ENCODE results near the gene PLA2G15.

The PLA2G15 gene

GRCh38 chr16:68227850-68228553, 17.2 kb upstream of the PLA2G15 start:
- peak overlapping the region; percentile 70 for H3K27ac Mint-ChIP-seq
- no peaks in the 10 kb centered on the region for H3K9me3 Mint-ChIP-seq
- peaks cover 38% of the 10 kb centered on the region for H3K36me3 Mint-ChIP-seq (ENCODE audit: low read depth)
- H3K27me3 Mint-ChIP-seq (ENCODE audit: low read depth) = no peaks in the 10 kb centered on the region
- peaks cover 34% of the 10 kb centered on the region for H3K4me1 Mint-ChIP-seq (ENCODE audit: low read depth)
- H3K4me3 Mint-ChIP-seq = peak overlapping the region; percentile 9
- DNase-seq (ENCODE audit: low spot score) = no peak

- no peak for DNase-seq (ENCODE audit: low spot score)
- peaks cover 38% of the 10 kb centered on the region for H3K36me3 Mint-ChIP-seq (ENCODE audit: low read depth)
- no peak overlapping the region for H3K27ac Mint-ChIP-seq
- no peak overlapping the region for H3K4me3 Mint-ChIP-seq
- no peaks in the 10 kb centered on the region for H3K9me3 Mint-ChIP-seq
- H3K27me3 Mint-ChIP-seq (ENCODE audit: low read depth) = no peaks in the 10 kb centered on the region
- peaks cover 34% of the 10 kb centered on the region for H3K4me1 Mint-ChIP-seq (ENCODE audit: low read depth)
These were observed 16.5 kb upstream of the PLA2G15 start for GRCh38 chr16:68228652-68229051.

GRCh38 chr16:68229431-68230175, 15.6 kb upstream of the PLA2G15 start:
- Mint-ChIP-seq H3K4me1 (ENCODE audit: low read depth) (peaks cover 34% of the 10 kb centered on the region), H3K9me3 (no peaks in the 10 kb centered on the region), H3K36me3 (ENCODE audit: low read depth) (peaks cover 36% of the 10 kb centered on the region), H3K4me3 (no peak overlapping the region), H3K27ac (no peak overlapping the region), H3K27me3 (ENCODE audit: low read depth) (no peaks in the 10 kb centered on the region)
- DNase-seq (ENCODE audit: low spot score) = peak; percentile 36

- no peak for DNase-seq (ENCODE audit: low spot score)
- H3K4me3 Mint-ChIP-seq = no peak overlapping the region
- no peaks in the 10 kb centered on the region for H3K9me3 Mint-ChIP-seq
- no peaks in the 10 kb centered on the region for H3K27me3 Mint-ChIP-seq (ENCODE audit: low read depth)
- H3K4me1 Mint-ChIP-seq (ENCODE audit: low read depth) = peaks cover 34% of the 10 kb centered on the region
- H3K36me3 Mint-ChIP-seq (ENCODE audit: low read depth) = peaks cover 35% of the 10 kb centered on the region
- H3K27ac Mint-ChIP-seq = no peak overlapping the region
These were observed 15.0 kb upstream of the PLA2G15 start for GRCh38 chr16:68230176-68230571.

- Mint-ChIP-seq H3K27ac (peak overlapping the region; percentile 27), H3K36me3 (ENCODE audit: low read depth) (peaks cover 31% of the 10 kb centered on the region), H3K4me3 (no peak overlapping the region), H3K4me1 (ENCODE audit: low read depth) (peaks cover 27% of the 10 kb centered on the region), H3K27me3 (ENCODE audit: low read depth) (no peaks in the 10 kb centered on the region), H3K9me3 (no peaks in the 10 kb centered on the region)
- DNase-seq (ENCODE audit: low spot score) = no peak
These were observed 14.2 kb upstream of the PLA2G15 start for GRCh38 chr16:68230956-68231355.

- no peak overlapping the region for H3K4me3 Mint-ChIP-seq
- no peak for DNase-seq (ENCODE audit: low spot score)
- peaks cover 28% of the 10 kb centered on the region for H3K4me1 Mint-ChIP-seq (ENCODE audit: low read depth)
- H3K36me3 Mint-ChIP-seq (ENCODE audit: low read depth) = peaks cover 30% of the 10 kb centered on the region
- H3K9me3 Mint-ChIP-seq = no peaks in the 10 kb centered on the region
- no peaks in the 10 kb centered on the region for H3K27me3 Mint-ChIP-seq (ENCODE audit: low read depth)
- no peak overlapping the region for H3K27ac Mint-ChIP-seq
These were observed 13.6 kb upstream of the PLA2G15 start for GRCh38 chr16:68231384-68232136.

- H3K27ac Mint-ChIP-seq = no peak overlapping the region
- H3K27me3 Mint-ChIP-seq (ENCODE audit: low read depth) = no peaks in the 10 kb centered on the region
- no peak overlapping the region for H3K4me3 Mint-ChIP-seq
- no peak for DNase-seq (ENCODE audit: low spot score)
- peaks cover 23% of the 10 kb centered on the region for H3K36me3 Mint-ChIP-seq (ENCODE audit: low read depth)
- peaks cover 26% of the 10 kb centered on the region for H3K4me1 Mint-ChIP-seq (ENCODE audit: low read depth)
- H3K9me3 Mint-ChIP-seq = no peaks in the 10 kb centered on the region
These were observed 12.8 kb upstream of the PLA2G15 start for GRCh38 chr16:68232335-68232734.

GRCh38 chr16:68233085-68233834, 11.9 kb upstream of the PLA2G15 start:
- Mint-ChIP-seq H3K27me3 (ENCODE audit: low read depth) (no peaks in the 10 kb centered on the region), H3K36me3 (ENCODE audit: low read depth) (peaks cover 17% of the 10 kb centered on the region), H3K4me3 (no peak overlapping the region), H3K27ac (peak overlapping the region; percentile 66), H3K9me3 (no peaks in the 10 kb centered on the region), H3K4me1 (ENCODE audit: low read depth) (peaks cover 21% of the 10 kb centered on the region)
- no peak for DNase-seq (ENCODE audit: low spot score)

- Mint-ChIP-seq H3K9me3 (no peaks in the 10 kb centered on the region), H3K4me3 (no peak overlapping the region), H3K27me3 (ENCODE audit: low read depth) (no peaks in the 10 kb centered on the region), H3K36me3 (ENCODE audit: low read depth) (peaks cover 16% of the 10 kb centered on the region), H3K4me1 (ENCODE audit: low read depth) (peaks cover 21% of the 10 kb centered on the region), H3K27ac (no peak overlapping the region)
- no peak for DNase-seq (ENCODE audit: low spot score)
These were observed 11.4 kb upstream of the PLA2G15 start for GRCh38 chr16:68233835-68234187.

GRCh38 chr16:68234188-68235107, 10.7 kb upstream of the PLA2G15 start:
- no peaks in the 10 kb centered on the region for H3K9me3 Mint-ChIP-seq
- no peak overlapping the region for H3K27ac Mint-ChIP-seq
- H3K27me3 Mint-ChIP-seq (ENCODE audit: low read depth) = no peaks in the 10 kb centered on the region
- DNase-seq (ENCODE audit: low spot score) = no peak
- H3K4me1 Mint-ChIP-seq (ENCODE audit: low read depth) = peaks cover 18% of the 10 kb centered on the region
- H3K36me3 Mint-ChIP-seq (ENCODE audit: low read depth) = peaks cover 13% of the 10 kb centered on the region
- H3K4me3 Mint-ChIP-seq = peak overlapping the region; percentile 32

- H3K27ac Mint-ChIP-seq = no peak overlapping the region
- H3K9me3 Mint-ChIP-seq = no peaks in the 10 kb centered on the region
- H3K36me3 Mint-ChIP-seq (ENCODE audit: low read depth) = peaks cover 10% of the 10 kb centered on the region
- peaks cover 18% of the 10 kb centered on the region for H3K4me1 Mint-ChIP-seq (ENCODE audit: low read depth)
- no peak for DNase-seq (ENCODE audit: low spot score)
- no peak overlapping the region for H3K4me3 Mint-ChIP-seq
- H3K27me3 Mint-ChIP-seq (ENCODE audit: low read depth) = no peaks in the 10 kb centered on the region
These were observed 9.9 kb upstream of the PLA2G15 start for GRCh38 chr16:68235108-68235886.

GRCh38 chr16:68235887-68236136, 9.4 kb upstream of the PLA2G15 start, which contains the start of gene ESRP2:
TSS of gene ESRP2 (minus strand) at chr16:68236127. CDS start at chr16:68236045, 82 bp downstream.
- no peaks in the 10 kb centered on the region for H3K9me3 Mint-ChIP-seq
- H3K36me3 Mint-ChIP-seq (ENCODE audit: low read depth) = peaks cover 5% of the 10 kb centered on the region
- H3K4me3 Mint-ChIP-seq = peak within 1 kb of the TSS; percentile 89
- H3K27me3 Mint-ChIP-seq (ENCODE audit: low read depth) = no peaks in the 10 kb centered on the region
- peaks cover 18% of the 10 kb centered on the region for H3K4me1 Mint-ChIP-seq (ENCODE audit: low read depth)
- DNase-seq (ENCODE audit: low spot score) = no peak
- peak within 1 kb of the TSS; percentile 49 for H3K27ac Mint-ChIP-seq

Data from T-helper 2 cell treated with Interferon-gamma antibody and Interleukin-4, amounts not matched to agents 5 μg/mL and 100 μg/mL, for 36 hours (primary cell).